Measurements from ENCODE around the gene ABTB1.

DNA sequence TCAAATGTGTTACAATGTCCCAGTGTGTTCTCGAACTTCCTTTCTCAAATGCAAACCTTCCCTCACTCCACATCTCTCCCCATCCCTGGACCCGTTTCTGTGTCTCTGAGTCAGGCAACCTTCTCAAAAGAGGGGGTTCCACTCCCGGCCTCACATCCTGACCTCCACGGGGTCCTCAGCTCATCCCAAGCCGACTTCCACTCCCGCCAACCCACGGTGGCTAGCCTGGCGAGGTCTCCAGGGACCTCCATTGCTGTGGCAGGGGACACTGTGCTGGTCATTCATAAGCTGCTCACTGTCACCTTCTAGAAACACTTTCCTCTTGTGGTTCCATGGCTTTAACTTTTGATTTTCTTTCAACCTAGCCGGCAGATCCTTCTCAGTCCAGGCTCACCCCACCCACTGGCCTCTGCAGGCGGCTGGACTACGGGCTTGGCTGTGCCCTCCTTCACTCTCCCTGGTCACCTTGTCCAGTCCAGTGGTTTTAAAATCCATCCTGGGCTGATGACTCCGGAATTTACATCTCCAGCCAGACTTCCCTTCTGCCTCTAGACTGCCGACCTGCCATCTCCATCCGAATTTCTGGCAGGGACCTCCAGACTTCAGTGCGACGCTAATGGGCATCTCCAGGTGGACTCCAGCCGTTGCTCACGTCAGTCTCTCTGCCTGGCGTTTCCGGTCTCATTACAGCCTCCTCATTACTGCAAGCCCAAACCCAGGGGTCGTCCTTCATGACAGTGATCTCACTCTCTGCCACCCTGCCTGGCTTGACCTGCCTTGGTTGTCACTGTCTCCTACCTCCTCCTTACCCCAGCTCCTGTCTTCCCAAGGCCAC is 20.0 kb downstream of the ABTB1 start:
- TF ChIP-seq, protein P1, sequence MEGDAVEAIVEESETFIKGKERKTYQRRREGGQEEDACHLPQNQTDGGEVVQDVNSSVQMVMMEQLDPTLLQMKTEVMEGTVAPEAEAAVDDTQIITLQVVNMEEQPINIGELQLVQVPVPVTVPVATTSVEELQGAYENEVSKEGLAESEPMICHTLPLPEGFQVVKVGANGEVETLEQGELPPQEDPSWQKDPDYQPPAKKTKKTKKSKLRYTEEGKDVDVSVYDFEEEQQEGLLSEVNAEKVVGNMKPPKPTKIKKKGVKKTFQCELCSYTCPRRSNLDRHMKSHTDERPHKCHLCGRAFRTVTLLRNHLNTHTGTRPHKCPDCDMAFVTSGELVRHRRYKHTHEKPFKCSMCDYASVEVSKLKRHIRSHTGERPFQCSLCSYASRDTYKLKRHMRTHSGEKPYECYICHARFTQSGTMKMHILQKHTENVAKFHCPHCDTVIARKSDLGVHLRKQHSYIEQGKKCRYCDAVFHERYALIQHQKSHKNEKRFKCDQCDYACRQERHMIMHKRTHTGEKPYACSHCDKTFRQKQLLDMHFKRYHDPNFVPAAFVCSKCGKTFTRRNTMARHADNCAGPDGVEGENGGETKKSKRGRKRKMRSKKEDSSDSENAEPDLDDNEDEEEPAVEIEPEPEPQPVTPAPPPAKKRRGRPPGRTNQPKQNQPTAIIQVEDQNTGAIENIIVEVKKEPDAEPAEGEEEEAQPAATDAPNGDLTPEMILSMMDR (IDR thresholded peaks at IDR 0.05), result no peak
- TF ChIP-seq ZFX (IDR thresholded peaks at IDR 0.05; ENCODE audit: borderline replicate concordance), result no peak
